Colonic mucosa (tissue), 4 donors: ENCODE results near the gene TCTN3. TPM values are rescaled to one million over a fixed set of nuclear protein-coding genes. Genes with fewer than 3 reads are reported as not detected.

ENCODE experiments used
- DNase-seq: peaks from one replicate; pipeline ENCODE4 v3.0.0-alpha.2; 2020
- H3K27ac ChIP-seq: fragments of 200-600 bp; one replicate; pipeline ENCODE4 v1.8.0; 2021
- H3K27me3 ChIP-seq: fragments of 200-600 bp; one replicate; pipeline ENCODE4 v1.8.0; 2021
- H3K36me3 ChIP-seq: fragments of 200-600 bp; one replicate; pipeline ENCODE4 v1.8.0; 2021
- H3K4me1 ChIP-seq: fragments of 200-600 bp; one replicate; pipeline ENCODE4 v1.8.0; 2021; ENCODE audit warnings: mild to moderate bottlenecking
- H3K4me3 ChIP-seq: fragments of 200-600 bp; one replicate; pipeline ENCODE4 v1.8.0; 2021
- H3K9ac ChIP-seq, 2 donors: one replicate each; pipeline ENCODE4 v1.7.0; 2013; ENCODE audit warnings: control low read depth in 2 of 2, low read depth in 2 of 2, low read length in 2 of 2
- H3K9me3 ChIP-seq: fragments of 200-600 bp; one replicate; pipeline ENCODE4 v1.8.0; 2021
- intact Hi-C: fragments of 100-400 bp; cut with DNase I; formaldehyde crosslinking; loops from one replicate; pipeline ENCODE4 v1.14.1; 2022
- total RNA-seq, 2 donors: library from RNA; stranded (reverse); fragmentation: NEBNext Ultra II Directional in 1 of 2; extraction: Animal tissue kit (Norgen Biotek cat#: 25700) in 1 of 2; gene quantifications; one replicate each; pipeline ENCODE4 v1.2.1, GENCODE V29; 2021
- TF ChIP-seq, protein P1 (sequence below): fragments of 200-600 bp; IDR thresholded peaks from one replicate; pipeline ENCODE4 v1.8.0; 2022; ENCODE audit warnings: antibody characterized with exemption, mild to moderate bottlenecking
- donor health status: healthy.
- donor health status: DM: no; HTN: no; CAD: no.
- donor health status: DM: no; HTN: no; CAD: no.

TCTN3 gene
- total RNA-seq, 2 donors from 2014 or later: 32.0 to 40.7 TPM

GRCh38 chr10:95646160-95646559 lies 47.6 kb downstream of the TCTN3 start:
- Histone ChIP-seq H3K9ac (no peak overlapping the region), H3K27ac (peak overlapping the region; percentile 41), H3K4me1 (peaks cover 3% of the 10 kb centered on the region), H3K36me3 (peaks cover 4% of the 10 kb centered on the region), H3K27me3 (no peaks in the 10 kb centered on the region), H3K4me3 (no peak overlapping the region), H3K9me3 (no peaks in the 10 kb centered on the region)
- intact Hi-C loops: no loop called here
- TF ChIP-seq, protein P1, sequence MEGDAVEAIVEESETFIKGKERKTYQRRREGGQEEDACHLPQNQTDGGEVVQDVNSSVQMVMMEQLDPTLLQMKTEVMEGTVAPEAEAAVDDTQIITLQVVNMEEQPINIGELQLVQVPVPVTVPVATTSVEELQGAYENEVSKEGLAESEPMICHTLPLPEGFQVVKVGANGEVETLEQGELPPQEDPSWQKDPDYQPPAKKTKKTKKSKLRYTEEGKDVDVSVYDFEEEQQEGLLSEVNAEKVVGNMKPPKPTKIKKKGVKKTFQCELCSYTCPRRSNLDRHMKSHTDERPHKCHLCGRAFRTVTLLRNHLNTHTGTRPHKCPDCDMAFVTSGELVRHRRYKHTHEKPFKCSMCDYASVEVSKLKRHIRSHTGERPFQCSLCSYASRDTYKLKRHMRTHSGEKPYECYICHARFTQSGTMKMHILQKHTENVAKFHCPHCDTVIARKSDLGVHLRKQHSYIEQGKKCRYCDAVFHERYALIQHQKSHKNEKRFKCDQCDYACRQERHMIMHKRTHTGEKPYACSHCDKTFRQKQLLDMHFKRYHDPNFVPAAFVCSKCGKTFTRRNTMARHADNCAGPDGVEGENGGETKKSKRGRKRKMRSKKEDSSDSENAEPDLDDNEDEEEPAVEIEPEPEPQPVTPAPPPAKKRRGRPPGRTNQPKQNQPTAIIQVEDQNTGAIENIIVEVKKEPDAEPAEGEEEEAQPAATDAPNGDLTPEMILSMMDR: no peak
- DNase-seq: peak; percentile 79

DNA sequence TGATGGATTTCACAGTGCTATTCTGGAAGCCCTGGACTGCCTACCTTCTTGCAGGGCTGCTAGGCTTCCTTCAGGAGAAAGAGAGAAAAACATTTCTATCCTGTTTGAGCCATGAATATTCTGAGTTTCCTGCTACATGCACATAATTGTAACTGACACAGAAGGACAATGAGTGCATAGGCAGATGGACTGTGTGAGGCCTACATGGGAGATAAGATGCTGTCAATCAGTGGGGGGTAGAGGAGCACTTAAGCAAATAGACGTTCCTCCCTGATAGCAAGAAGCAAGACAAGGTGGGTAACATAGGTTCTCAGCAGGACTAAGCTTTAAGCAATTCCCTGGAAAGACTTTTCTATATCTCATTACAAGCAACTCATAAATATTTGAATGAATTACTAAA lies 48.8 kb downstream of the TCTN3 start:
- H3K9ac ChIP-seq: peak overlapping the region in 1 of 2 donors; percentile 15
- H3K9me3 ChIP-seq: no peaks in the 10 kb centered on the region
- no peak overlapping the region for H3K4me3 ChIP-seq
- no peaks in the 10 kb centered on the region for H3K27me3 ChIP-seq
- no peak overlapping the region for H3K27ac ChIP-seq
- H3K4me1 ChIP-seq: peaks cover 3% of the 10 kb centered on the region
- H3K36me3 ChIP-seq: peaks cover 4% of the 10 kb centered on the region
- TF ChIP-seq, protein P1: no peak
- intact Hi-C loops: no loop called here
- no peak for DNase-seq

DNA sequence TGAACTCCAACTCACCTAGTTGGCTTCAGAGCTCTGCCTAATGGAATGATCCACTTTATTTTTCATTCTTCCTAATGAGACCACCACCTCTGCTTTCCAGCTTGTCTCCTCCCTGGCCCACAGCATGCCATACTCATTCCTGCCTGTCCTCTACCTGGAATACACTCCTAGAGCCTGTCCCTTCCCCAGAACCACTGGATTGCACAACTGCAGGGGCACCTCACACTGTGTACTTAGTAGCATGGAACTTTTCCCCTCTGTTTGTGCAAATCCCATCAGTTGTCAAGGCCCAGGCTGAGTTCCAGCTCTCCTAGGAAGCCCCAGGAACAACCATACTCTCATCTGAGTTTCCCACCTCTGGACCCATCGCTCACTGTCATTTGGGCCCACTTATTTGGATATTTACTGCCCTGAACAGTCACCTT lies 52.8 kb downstream of the TCTN3 start:
- Histone ChIP-seq H3K4me1 (peaks cover 6% of the 10 kb centered on the region), H3K4me3 (no peak overlapping the region), H3K9me3 (no peaks in the 10 kb centered on the region), H3K27me3 (no peaks in the 10 kb centered on the region), H3K36me3 (peaks cover 4% of the 10 kb centered on the region), H3K27ac (no peak overlapping the region), H3K9ac (no peak overlapping the region)
- TF ChIP-seq, protein P1: no peak
- intact Hi-C loops: no loop called here
- DNase-seq: no peak

GRCh38 chr10:95637911-95638310 lies 55.8 kb downstream of the TCTN3 start:
- no peak for DNase-seq
- H3K27me3 ChIP-seq: no peaks in the 10 kb centered on the region
- intact Hi-C loops: no loop called here
- no peak overlapping the region for H3K27ac ChIP-seq
- H3K9ac ChIP-seq: no peak overlapping the region
- peaks cover 4% of the 10 kb centered on the region for H3K4me1 ChIP-seq
- no peak overlapping the region for H3K4me3 ChIP-seq
- TF ChIP-seq, protein P1: no peak
- peaks cover 4% of the 10 kb centered on the region for H3K36me3 ChIP-seq
- H3K9me3 ChIP-seq: no peaks in the 10 kb centered on the region

DNA sequence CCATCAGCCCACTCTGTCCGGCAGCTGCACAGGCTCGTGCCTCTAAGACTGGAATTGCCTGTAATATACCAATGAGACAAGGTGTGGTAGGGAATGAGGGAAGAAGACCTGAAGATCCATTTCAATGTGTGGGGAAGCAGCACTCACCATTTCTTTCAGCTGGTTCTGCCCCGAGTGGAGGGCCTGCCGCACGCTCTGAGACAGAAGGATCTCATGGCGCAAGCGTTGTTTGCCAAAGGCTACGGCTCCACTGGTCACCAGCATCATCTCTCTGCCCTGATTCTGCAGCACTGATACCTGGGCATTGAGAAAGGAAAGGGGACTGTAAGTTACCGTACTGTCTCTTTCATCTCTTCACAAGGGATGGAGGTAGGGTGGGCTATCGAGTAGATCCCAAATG lies 56.6 kb downstream of the TCTN3 start:
- Histone ChIP-seq H3K27ac (no peak overlapping the region), H3K36me3 (peaks cover 4% of the 10 kb centered on the region), H3K27me3 (no peaks in the 10 kb centered on the region), H3K9me3 (no peaks in the 10 kb centered on the region), H3K4me1 (peaks cover 4% of the 10 kb centered on the region), H3K4me3 (no peak overlapping the region), H3K9ac (no peak overlapping the region)
- intact Hi-C loops: no loop called here
- TF ChIP-seq, protein P1: no peak
- DNase-seq: no peak
